TTC549 (cell line): ENCODE data around the gene ARFGAP1.
"Not testable (repeated sequence)": the region's sequence is repeated elsewhere in the genome, so short reads cannot be mapped to it uniquely, and the experiment has no call there.

Experiments
- FAIRE-seq: peaks from 2 replicates; lab custom pipeline; 2012; peaks lifted over from hg19 to GRCh38; lab: Jason Lieb, UNC

ARFGAP1 gene

GRCh38 chr20:63335060-63335459 is 62.4 kb downstream of the ARFGAP1 start:
- not testable (repeated sequence) for FAIRE-seq

GRCh38 chr20:63335711-63336110 is 63.1 kb downstream of the ARFGAP1 start:
- FAIRE-seq, result no peak

GRCh38 chr20:63336232-63336752 is 63.7 kb downstream of the ARFGAP1 start:
- no peak for FAIRE-seq

GRCh38 chr20:63337786-63338420 is 65.3 kb downstream of the ARFGAP1 start:
- FAIRE-seq, result no peak
